Suppressor macrophage treated with lipopolysaccharide for 4 hours (primary cell): Measurements from ENCODE around the gene XPNPEP2.

ENCODE experiments used
- DNase-seq: peaks from one replicate; pipeline ENCODE4 v3.0.0-alpha.2; 2020

XPNPEP2 gene

DNA sequence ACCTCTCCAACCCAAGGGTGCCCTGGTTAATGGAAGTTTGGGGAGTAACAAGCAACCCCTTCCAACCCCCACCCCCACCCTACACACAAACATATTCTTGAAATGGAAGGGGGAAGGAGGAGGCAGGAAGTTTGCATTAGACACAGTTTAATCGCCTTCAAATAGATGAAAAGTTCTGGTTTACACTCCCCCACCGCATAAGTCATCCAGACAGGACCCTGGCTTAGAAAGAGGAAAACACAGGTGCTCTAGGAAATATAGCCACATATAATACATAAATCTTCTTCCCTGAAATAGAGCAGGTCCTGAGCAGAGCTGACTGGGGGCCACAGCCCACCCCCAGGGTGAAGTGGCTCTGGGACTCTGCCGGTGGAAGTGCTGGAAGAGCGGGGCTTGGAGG lies 66.0 kb downstream of the XPNPEP2 start:
- DNase-seq, result no peak

DNA sequence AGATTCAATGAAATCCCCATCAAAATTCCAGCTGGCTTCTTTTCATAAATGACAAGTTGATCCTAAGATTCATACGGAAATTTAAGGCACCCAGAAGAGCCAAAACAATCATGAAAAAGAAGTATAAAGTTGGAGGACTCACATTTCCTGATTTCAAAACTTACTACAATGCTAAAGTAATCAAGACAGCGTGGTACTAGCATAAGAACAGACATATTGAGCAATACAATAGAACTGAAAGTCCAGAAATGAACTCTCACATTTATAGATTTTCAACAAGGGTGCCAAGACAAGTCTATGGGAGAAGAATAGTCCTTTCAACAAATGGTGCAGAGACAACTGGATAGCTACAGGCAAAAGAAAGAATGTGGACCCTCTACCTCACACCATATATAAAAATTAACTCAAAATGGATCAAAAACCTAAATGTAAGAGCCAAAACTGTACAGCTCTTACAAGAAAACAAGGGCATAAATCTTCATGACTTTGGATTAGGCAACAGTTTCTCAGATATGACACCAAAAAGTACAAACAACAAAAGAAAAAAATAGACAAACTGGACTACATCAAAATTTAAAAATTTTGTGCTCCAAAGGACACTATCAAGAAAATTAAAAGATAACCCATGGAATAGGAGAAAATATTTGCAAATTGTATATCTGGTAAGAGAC lies 69.5 kb downstream of the XPNPEP2 start:
- peak; percentile 55 for DNase-seq

DNA sequence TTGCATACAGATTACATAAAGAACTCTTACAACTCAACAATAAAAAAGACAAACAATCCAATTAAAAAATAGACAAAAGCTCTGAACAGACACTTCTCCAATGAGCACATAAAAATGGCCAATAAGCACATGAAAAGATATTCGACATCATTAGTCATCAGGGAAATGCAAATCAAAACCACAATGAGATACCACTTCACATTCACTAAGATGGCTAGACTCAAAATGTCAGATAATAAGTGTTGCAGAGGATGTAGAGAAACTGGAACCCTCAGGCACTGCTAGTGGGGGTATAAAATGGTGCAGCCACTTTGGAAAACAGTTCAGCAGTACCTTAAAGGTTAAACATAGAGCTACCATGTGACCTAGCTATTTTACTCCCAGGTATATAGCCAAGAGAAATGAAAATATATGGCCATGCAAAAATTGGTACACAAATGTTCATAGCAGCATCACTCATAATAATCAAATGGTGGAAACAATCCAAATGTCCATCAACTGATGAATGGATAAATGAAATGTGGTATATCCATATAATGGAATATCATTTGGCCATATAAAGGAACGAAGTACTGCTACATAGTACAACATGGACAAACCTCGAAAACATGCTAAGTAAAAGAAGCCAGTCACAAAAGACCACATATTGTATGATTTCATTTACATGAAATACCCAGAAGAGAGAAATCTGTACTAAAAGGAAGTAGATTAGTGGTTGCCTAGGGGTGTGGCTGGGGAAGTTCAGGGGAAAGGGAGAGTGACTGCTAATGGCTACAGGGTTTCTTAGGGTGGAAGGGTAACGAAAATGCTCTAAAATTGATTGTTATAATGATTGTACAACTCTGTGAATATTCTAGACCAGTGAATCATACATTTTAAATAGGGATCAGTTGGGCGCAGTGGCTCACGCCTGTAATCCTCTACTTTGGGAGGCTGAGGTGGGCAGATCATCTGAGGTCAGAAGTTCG lies 70.3 kb downstream of the XPNPEP2 start:
- peak; percentile 72 for DNase-seq

DNA sequence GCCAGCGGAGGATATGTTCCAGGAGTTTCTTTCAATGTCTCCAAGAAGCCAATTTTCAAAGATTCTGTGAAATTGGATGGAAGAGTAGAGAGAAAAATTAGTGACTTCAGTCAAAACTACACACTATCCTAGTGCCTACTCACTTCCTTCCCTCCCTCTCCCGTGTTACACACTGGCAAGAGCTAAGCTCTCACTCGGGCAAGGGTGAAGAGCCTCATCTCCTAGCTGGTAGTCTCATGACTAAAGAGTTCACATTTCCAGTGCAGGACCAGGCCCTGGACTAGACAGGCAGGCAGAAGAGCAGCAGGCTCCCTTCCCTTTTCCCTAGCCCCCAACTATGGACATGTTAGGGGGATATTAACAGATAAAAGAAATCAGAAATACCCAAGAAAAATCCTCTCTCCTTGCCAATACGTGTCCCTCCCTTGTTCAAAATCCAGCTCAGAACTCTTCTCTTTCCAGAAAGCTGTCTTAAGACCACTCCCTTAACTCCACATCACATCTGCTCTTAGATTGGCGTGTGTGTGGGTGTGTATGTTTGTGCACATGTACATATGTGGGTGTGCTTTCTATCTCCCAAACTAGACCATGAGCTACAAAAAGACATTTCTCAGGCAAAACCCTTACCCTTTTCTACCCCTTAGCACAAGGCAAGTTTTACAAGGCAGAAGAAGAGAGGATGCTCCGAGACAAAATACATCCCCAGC lies 75.0 kb downstream of the XPNPEP2 start:
- DNase-seq, result no peak

DNA sequence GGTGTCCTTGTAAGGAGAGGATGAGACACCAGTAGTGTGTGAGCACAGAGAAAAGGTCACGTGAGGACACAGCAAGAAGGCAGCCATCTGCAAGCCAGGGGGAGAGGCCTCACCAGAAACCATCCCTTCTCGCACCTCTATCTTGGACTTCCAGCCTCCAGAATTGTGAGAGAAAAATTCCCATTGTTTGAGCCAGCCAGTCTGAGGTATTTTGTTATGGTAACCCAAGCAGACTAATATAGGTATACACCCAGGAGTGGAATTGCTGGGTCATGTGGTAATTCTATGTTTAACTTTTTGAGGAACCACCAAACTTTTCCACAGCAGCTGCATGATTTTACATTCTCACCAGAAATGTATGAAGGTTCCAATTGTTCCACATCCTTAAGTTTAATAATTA lies 79.3 kb downstream of the XPNPEP2 start:
- DNase-seq, result no peak
